Measurements from ENCODE around the gene HTR3A.
A peak's percentile ranks its signal among the peaks of the same experiment; 100 is the strongest.
"Not testable (repeated sequence)": the region's sequence is repeated elsewhere in the genome, so short reads cannot be mapped to it uniquely, and the experiment has no call there.

HTR3A gene

GRCh38 chr11:113935858-113936257 is 39.0 kb upstream of the HTR3A start:
- Mint-ChIP-seq H3K9me3 (no peaks in the 10 kb centered on the region), H3K4me1 (no peaks in the 10 kb centered on the region), H3K27me3 (ENCODE audit: low read depth, poor library complexity) (peaks cover 25% of the 10 kb centered on the region), H3K36me3 (ENCODE audit: low read depth) (no peaks in the 10 kb centered on the region), H3K27ac (no peak overlapping the region), H3K4me3 (no peak overlapping the region)
- DNase-seq = no peak
- TF ChIP-seq, protein P1, sequence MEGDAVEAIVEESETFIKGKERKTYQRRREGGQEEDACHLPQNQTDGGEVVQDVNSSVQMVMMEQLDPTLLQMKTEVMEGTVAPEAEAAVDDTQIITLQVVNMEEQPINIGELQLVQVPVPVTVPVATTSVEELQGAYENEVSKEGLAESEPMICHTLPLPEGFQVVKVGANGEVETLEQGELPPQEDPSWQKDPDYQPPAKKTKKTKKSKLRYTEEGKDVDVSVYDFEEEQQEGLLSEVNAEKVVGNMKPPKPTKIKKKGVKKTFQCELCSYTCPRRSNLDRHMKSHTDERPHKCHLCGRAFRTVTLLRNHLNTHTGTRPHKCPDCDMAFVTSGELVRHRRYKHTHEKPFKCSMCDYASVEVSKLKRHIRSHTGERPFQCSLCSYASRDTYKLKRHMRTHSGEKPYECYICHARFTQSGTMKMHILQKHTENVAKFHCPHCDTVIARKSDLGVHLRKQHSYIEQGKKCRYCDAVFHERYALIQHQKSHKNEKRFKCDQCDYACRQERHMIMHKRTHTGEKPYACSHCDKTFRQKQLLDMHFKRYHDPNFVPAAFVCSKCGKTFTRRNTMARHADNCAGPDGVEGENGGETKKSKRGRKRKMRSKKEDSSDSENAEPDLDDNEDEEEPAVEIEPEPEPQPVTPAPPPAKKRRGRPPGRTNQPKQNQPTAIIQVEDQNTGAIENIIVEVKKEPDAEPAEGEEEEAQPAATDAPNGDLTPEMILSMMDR (IDR thresholded peaks at IDR 0.05) = no peak

GRCh38 chr11:113937918-113938317 is 37.0 kb upstream of the HTR3A start:
- no peaks in the 10 kb centered on the region for H3K9me3 Mint-ChIP-seq
- H3K36me3 Mint-ChIP-seq (ENCODE audit: low read depth) = no peaks in the 10 kb centered on the region
- no peaks in the 10 kb centered on the region for H3K4me1 Mint-ChIP-seq
- no peak for DNase-seq
- H3K27ac Mint-ChIP-seq = no peak overlapping the region
- TF ChIP-seq, protein P1 (IDR thresholded peaks at IDR 0.05) = no peak
- peaks cover 21% of the 10 kb centered on the region for H3K27me3 Mint-ChIP-seq (ENCODE audit: low read depth, poor library complexity)
- H3K4me3 Mint-ChIP-seq = no peak overlapping the region

GRCh38 chr11:113942256-113942655 is 32.7 kb upstream of the HTR3A start:
- no peaks in the 10 kb centered on the region for H3K36me3 Mint-ChIP-seq (ENCODE audit: low read depth)
- H3K4me1 Mint-ChIP-seq = peaks cover 1% of the 10 kb centered on the region
- H3K27ac Mint-ChIP-seq = no peak overlapping the region
- no peaks in the 10 kb centered on the region for H3K9me3 Mint-ChIP-seq
- H3K27me3 Mint-ChIP-seq (ENCODE audit: low read depth, poor library complexity) = peaks cover under 1% of the 10 kb centered on the region
- no peak for DNase-seq
- no peak overlapping the region for H3K4me3 Mint-ChIP-seq
- TF ChIP-seq, protein P1 (IDR thresholded peaks at IDR 0.05) = no peak

DNA sequence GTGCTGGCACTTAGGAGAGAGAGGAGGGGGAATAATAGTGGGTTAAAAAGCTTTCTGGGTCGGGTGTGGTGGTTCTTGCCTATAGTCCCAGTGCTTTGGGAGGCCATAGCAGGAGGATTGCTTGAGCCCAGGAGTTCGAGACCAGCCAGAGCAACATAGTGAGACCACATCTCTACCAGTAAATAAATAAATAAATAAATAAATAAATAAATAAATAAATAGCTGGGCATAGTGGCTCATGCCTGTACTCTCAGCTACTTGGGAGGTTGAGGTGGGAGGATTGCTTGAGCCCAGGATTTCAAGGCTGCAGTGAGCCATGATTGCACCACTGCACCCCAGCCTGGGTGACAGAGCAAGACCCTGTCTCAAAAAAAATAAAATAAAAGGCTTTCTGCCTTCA is 28.7 kb upstream of the HTR3A start:
- not testable (repeated sequence) for H3K27me3 Mint-ChIP-seq (ENCODE audit: low read depth, poor library complexity); H3K27ac Mint-ChIP-seq; H3K4me3 Mint-ChIP-seq; DNase-seq; H3K36me3 Mint-ChIP-seq (ENCODE audit: low read depth); H3K9me3 Mint-ChIP-seq
- peaks cover 25% of the 10 kb centered on the region for H3K4me1 Mint-ChIP-seq

DNA sequence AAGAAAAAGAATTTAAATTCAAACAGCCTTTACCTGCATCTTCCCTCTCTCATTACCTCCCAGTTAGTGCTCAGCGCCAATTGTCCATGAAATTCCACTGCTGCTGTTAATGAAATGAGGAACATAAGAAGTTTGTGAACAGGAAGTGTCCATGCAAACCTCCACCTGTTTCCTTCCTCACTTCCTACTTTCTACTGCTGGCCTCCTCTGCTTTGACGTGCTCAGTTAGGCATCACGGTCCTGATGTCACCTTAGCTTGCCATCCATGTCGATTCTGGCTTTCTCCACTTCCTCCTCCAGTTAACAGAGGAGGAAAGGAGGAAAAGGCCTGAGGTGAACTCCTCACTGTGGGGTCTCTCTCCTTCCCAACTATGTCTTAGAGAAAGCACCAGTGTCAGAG is 26.9 kb upstream of the HTR3A start:
- no peak overlapping the region for H3K4me3 Mint-ChIP-seq
- TF ChIP-seq, protein P1 (IDR thresholded peaks at IDR 0.05) = no peak
- H3K27ac Mint-ChIP-seq = peak overlapping the region; percentile 14
- no peaks in the 10 kb centered on the region for H3K36me3 Mint-ChIP-seq (ENCODE audit: low read depth)
- H3K4me1 Mint-ChIP-seq = peaks cover 43% of the 10 kb centered on the region
- no peaks in the 10 kb centered on the region for H3K9me3 Mint-ChIP-seq
- peaks cover 10% of the 10 kb centered on the region for H3K27me3 Mint-ChIP-seq (ENCODE audit: low read depth, poor library complexity)
- DNase-seq = no peak

- Mint-ChIP-seq H3K27ac (no peak overlapping the region), H3K4me1 (peaks cover 56% of the 10 kb centered on the region), H3K27me3 (ENCODE audit: low read depth, poor library complexity) (peaks cover 10% of the 10 kb centered on the region), H3K9me3 (no peaks in the 10 kb centered on the region), H3K36me3 (ENCODE audit: low read depth) (no peaks in the 10 kb centered on the region), H3K4me3 (no peak overlapping the region)
- DNase-seq = no peak
- TF ChIP-seq, protein P1 (IDR thresholded peaks at IDR 0.05) = no peak
These were observed 25.0 kb upstream of the HTR3A start for GRCh38 chr11:113949891-113950290.
